ENCODE results near the gene CREBBP. TPM values are rescaled to one million over a fixed set of nuclear protein-coding genes. Genes with fewer than 3 reads are reported as not detected.
A peak's percentile ranks its signal among the peaks of the same experiment; 100 is the strongest.

Gene CREBBP
- total and polyA plus RNA-seq, 9 of the 15 experiments (the other 6 are each of a cell fraction or from before 2014, with no cell fraction given) = 0.70 to 24.8 (median 5.6) TPM

GRCh38 chr16:3696425-3697218 is 183.9 kb downstream of the CREBBP start (continued):
- TF ChIP-seq RERE (CRISPR knock-in tag; IDR thresholded peaks at IDR 0.05; ENCODE audit: borderline replicate concordance) = no peak
- peak; percentile 54; the same call in 1 of the 2 replicates for TF ChIP-seq CTBP1 (IDR thresholded peaks at IDR 0.05; ENCODE audit: borderline replicate concordance)

All from K562 (cell line).